NCI-H2081 treated with DMSO at 0.1 percent for 48 hours (cell line): ENCODE results near the gene PAK6.
A peak's percentile ranks its signal among the peaks of the same experiment; 100 is the strongest.

Source experiments
- DNase-seq: peaks from one replicate; lab custom pipeline; 2025; lab: John Stamatoyannopoulos, UW

PAK6 gene

DNA sequence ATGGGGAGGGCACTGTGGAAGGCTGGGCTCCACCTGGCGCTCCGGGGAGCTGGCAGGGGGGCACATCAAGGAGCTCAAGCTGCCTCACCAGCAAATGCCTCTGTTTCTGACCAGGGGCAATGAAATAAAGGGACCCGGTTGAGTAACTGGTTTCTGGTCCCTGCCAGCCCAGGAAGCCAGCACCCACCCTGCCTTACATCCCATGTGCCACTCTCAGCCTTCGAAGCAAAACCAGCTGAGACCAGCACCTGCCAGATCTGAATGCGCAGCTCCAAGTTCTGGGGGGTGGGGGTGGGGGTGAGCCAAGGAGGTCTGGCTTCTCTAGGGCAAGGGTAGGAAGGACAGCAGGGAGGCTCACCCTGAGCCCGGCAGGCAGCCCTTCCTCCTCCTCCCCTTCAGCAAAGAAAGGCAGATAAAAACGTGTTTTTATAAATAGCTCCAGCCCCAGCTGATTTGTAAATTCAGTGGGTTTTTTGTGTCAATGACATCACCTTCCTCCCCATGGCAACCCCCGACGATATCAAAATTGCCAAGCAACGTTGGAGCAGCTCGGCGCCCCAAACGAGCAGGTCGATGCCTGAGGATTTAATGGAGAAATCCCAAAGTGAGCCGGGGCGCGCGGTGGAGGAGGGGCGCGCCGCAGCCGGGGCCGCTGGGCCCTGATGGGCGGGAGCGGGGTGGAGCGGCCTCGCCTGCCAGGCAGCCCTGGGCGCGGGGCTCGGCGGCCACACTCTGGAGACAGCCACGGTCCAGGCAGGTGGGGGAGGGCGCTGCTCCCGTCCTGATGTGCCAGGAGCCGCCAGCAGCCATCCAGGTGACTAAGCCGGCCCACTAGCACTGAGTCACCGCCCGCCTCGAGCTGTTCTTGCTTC lies at the start of gene PAK6:
PAK6 (plus strand) TSS at position 532 of the 872 bp plus-strand sequence. CDS start 25,723 bp downstream, outside the sequence.
- DNase-seq: no peak

DNA sequence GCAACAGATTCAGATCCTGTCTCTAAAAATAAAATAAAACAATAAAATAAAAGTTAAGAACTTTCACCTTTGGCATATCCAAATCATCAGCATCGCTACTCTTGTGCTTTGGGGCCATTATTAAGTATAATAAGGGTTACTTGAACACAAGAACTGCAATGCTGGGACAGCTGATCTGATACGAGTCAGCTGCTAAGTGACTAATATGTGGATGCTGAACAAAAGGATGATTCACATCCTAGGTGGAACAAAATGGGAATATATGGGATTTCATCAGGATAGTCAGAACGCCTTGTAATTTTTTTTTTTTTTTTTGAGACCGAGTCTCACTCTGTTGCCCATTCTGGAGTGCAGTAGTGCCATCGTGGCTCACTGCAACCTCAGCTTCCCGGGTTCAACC lies 48.3 kb upstream of the PAK6 start:
- no peak for DNase-seq

DNA sequence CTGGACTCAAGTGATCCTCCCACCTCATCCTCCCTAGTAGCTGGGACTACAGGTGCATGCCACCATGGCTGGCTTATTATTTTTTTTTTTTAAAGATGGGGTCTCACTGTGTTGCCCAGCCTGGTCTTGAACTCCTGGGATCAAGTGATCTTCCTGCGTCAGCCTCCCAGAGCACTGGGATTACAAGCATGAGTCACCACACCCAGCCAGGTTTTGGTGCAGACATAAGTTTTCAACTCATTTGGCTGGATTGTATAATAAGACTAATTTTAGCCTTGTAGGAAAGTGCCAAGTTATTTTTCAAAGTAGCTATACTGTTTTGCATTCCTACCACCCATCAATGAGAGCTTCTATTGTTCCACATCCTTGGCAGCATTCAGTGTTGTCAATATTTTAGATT lies 45.9 kb upstream of the PAK6 start:
- DNase-seq: no peak

DNA sequence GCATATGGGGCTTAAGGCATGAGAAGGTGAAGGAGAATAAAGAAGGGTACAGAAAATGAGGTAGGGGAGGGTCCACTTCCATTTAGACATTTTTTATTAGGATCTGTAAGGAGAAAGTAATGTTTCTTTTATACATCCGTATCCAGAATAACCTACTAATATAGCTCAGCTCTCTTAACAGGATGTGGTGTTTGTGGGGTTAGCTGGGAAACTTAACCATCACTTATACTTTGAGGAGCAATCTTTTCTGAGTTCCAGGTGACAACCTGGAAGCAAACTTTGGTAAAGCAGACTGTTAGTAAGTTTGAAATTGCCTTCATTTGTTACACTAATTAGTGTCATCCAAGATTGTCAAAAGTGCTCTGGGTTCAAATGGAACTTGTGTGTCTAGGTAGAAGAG lies 41.4 kb upstream of the PAK6 start:
- no peak for DNase-seq

DNA sequence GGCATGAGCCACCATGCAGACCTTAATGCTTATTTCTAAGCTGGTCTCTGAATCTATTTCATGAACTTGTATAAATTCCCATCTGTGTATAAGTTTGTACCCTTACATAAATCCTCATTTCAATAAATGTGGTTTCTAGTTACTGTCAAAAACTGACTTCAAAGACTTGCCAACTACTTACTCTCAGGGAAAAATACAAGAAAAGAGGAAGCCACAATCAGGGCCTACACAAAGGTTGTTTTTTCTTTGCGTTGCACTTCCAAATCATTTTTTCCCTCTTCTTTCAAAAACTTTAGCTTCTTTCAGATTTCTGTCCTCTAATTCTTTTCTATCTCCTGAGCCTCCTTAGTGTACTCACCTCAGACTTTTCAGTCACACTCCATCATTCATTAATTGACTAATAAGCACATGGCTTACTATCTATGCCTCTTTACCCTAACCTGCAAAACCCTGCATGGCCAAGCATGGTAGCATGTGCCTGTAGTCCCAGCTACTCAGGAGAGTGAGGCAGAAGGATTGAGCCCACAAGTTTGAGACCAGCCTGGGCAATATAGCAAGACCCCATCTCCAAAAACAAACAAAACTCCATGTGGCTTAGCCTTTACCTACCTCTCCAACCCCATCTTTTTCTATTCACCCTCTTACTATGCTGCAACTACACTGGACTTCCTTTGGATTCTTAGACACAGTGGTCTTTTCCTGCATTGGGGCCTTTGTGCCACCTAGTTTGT lies 40.3 kb upstream of the PAK6 start:
- no peak for DNase-seq

DNA sequence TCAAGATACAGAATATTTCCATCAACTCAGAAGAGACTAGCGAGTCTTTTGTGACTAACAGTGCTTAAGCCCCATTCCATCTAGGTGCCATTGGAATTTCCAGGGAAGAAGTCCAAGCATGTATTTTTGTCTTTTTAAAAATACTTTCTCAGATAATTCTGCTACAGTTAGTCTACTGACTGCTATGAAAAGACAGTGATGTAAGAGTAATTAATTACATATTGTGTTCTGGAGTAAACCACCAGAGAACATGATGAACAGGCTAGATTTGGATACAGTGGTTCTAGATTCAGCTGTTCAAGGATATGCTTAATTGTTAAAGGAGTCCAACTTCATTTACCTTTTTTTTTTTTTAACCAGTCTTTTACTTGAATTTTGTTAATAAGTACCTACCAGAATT lies 34.8 kb upstream of the PAK6 start:
- DNase-seq: no peak

DNA sequence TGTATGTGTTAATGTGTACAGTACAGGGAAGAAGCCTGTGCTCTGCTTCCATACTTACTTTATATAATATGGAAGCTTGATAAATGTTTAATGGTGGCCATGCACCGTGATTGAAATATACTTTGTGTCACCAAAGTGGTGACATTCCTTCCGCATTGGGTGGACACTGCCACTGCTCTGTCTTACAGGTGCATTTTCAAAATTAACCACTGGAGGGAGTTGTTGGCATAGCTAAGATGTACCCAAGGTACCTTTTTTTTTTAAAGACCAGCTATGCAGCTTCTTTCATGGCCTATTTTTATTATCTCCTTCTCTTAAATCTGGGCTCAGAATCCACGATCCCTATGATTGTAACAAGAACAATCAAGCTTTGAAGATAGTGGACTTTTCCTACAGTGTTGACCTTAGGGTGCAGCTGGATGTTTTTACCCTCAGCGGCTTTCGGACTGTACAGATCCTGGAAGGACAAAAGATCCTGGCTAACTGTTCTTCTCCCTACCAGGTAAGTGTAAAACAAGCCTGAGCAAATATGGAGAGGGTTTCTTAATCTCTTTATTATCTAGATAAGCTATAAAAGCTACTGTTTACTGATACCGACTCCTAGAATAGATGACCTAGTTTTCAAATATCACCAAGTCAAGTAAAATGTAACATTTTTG lies 21.6 kb upstream of the PAK6 start:
- peak; percentile 29 for DNase-seq

DNA sequence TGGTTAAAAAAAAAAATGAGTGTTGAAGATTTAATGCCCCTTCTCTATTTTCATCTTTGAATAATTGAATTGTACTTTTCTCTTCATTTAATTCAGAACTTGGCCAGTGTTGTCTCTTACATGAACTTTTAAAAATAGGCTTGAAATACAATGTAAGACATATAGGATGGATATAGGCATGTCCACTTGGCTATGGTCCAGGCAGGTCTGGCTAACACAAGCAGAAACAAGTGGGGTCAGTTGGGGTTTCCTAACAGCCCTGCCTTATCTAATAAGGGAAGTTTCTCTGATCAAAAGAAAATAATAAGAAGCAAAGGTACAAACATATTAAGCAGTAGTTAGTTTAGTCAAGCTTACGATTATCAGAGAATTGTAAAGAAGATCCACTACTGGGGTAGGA lies 19.1 kb upstream of the PAK6 start:
- DNase-seq: no peak

DNA sequence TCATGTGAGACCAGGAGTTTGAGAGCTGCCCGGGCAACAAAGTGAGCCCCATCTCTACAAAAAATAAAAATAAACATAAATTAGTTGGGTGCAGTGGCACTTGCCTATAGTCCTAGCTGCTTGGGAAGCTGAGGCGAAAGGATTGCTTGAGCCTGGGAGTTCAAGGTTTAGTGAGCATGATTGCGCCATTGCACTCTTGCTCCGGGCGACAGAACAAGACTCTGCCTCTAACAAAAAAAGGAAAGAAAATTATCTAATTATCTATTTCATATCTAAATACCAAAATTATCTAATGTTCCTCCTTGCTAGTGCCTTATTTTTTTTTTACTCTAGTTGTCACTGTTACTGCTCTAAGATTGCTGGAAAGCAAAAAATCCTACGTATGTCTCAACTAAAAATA lies 16.7 kb upstream of the PAK6 start:
- DNase-seq: no peak

DNA sequence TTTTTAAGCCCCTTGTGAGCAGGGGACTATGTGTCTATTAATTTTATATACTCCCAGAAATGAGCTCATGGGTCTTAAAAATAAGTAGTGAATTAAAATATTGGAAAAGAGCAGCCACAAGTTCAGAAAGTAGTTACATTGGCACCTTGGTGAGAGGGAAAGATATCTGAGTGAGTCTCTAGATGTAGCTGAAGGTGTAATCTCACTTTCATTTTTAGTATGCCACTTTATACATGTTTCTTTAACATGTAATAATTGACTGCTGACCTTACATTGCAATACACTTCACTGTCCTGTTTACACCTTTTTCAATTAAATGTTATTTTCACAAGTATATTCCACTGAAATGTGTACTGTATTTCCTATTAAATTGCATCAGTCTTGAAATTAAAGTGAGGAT lies 12.1 kb upstream of the PAK6 start:
- DNase-seq: no peak

DNA sequence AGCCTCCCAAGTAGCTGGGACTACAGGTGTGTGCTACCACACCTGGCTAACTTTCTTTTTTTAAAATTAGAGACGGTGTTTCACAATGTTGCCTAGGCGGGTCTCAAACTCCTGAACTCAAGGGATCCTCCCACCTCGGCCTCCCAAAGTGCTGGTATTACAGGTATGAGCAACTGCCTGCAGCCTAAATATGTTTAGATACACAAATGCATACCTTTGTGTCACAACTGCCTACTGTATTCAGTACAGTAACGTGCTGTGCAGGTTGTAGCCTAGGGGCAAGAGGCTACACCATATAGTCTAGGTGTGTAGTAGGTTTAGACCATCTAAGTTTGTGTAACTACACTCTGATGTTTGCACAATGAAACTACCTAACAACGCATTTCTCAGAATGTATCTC lies 9.5 kb upstream of the PAK6 start:
- DNase-seq: no peak

DNA sequence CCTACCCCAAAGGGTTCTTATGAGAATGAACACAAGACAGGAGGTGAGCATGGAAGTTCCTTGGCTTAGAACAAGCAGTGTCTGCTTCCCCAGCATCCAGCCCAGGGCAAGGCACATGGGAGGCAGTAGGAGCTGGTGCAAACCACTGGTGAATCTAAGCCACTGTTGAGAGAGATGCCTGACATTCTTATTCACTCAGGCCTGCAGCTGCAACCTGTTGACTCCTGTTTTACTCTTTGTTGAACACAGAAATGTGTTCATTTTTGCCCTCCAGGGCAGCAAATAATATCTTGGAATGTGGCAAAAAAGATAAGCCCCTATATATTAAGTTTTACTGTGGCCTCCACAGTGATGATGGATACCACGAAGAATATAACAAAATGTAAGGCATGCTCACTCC lies 8.9 kb upstream of the PAK6 start:
- no peak for DNase-seq

DNA sequence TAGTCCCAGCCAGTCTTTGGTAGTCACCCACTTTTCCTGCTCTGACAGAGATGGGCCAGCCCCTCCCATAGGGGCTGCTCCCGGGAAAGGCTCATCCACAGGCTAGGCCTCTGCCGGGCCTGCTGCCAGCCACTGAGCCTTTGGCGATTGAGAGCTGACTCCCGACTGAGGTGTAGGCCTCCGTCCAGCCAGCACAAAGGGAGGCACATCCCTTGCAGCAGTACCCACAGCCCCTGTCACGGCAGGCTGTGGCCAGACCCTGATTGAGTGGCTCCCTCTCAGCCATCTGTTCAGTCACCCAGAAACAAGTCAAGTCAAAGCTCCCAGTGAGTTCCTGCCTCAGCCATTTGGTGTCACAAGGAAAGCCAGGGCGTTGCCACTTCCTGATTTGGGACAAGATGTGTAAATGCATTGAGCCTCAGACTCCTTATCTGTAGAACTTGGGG lies 6.2 kb upstream of the PAK6 start:
- no peak for DNase-seq

DNA sequence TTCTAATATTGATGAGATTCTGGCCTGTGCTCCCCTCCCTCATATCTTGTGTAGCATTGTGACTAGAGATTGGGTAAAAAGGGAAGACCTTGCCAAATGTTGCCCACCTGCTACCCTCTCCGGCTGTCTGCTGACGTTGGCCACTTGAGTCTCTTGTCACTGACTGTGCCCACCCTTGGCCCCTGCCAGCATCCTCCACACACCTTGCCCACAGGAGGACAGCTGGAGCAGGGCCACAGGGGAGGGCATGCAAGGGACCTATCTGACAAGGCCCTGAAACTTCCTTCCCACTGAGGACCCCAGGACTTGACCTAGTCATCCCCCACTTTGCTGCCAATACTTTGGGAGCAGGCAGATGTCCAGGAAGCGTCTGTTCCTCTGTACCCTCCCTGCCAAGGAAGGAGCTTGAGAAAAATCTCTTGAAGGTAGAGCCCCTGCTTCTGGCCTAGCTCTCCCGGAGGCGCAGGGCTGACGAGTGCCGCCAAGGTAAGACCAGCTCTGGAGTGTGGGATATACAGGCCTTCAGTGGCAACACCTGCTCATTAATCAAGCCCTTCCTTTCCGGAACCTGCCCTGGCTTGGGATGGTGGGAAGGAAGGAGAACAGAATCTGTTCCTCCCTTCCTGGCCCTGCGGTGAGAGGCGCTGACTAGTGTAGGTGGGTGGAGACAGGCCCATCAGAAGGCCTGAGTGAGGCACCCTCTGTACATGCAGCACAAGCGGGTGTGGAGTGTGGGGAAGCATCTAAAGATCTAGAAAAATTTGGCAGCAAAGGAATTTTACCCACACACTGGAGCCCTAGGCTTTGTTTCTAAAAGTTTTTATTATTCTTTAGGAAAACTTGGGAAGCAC lies 4.9 kb upstream of the PAK6 start:
- no peak for DNase-seq

DNA sequence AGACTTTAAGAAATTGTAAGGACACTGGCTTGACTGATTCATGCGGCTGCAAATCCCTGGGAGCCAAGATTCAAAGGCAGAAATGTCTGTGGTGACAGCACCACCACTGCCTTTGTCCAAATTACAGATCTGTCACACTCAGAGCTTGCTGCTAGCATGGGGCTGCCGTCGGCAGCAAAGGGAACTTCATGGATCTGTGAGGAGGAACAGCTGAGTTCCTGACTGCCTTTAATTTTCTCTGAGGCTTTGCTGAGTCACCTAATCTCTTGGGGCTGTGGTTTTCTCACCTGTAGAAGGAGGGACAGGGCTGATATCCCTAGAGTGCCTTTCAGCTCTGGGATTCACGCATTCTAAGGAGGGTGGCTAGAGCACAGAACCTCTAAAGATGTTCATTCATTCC lies 4.1 kb upstream of the PAK6 start:
- DNase-seq: no peak

DNA sequence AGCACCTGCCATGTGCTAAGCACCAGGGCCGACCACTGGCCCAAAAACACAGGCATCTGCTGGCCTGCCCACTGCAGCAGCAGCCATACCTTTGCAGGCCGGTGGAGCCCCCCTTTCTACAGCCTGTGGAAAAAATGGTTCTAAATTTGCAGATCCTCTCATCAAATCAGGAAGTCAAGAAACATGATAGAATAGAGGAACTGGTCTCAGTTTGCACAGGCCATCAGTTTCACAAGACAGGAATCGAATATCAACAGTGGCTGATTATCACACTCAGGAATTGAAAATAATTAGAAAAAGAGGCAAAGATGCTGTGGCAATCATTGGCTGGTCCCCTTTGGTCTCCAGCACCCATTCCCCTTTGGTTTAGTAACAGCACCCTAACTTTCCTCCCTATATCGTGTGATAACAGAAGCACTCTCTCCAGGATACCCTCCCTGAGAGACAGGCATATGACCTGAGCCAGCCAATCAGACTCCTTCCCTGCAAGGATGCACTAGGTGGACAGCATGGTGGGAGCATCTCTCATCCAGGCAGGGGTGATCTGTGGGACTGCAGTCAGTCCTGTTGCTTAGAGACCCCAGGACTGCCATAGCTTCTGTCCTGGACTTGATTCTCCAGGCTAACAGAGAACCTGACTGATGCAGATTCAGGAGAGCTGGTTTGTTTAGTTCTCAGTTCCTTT lies 3.5 kb upstream of the PAK6 start:
- no peak for DNase-seq

DNA sequence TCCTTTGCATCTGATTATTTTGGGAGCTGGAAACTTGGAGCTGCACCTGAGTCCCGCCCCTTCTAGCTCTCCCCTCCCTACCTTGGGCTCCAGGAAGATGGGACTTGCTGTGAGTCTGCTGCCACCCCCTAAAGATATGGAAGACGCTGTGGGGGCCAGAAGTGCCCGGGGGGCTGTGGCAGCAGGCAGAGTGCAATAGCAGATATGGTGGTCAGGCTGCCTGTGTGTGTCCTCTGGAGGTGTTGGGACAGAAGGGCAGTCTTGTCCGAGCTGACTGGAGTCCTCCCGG lies 485 bp downstream of the PAK6 start:
- no peak for DNase-seq

DNA sequence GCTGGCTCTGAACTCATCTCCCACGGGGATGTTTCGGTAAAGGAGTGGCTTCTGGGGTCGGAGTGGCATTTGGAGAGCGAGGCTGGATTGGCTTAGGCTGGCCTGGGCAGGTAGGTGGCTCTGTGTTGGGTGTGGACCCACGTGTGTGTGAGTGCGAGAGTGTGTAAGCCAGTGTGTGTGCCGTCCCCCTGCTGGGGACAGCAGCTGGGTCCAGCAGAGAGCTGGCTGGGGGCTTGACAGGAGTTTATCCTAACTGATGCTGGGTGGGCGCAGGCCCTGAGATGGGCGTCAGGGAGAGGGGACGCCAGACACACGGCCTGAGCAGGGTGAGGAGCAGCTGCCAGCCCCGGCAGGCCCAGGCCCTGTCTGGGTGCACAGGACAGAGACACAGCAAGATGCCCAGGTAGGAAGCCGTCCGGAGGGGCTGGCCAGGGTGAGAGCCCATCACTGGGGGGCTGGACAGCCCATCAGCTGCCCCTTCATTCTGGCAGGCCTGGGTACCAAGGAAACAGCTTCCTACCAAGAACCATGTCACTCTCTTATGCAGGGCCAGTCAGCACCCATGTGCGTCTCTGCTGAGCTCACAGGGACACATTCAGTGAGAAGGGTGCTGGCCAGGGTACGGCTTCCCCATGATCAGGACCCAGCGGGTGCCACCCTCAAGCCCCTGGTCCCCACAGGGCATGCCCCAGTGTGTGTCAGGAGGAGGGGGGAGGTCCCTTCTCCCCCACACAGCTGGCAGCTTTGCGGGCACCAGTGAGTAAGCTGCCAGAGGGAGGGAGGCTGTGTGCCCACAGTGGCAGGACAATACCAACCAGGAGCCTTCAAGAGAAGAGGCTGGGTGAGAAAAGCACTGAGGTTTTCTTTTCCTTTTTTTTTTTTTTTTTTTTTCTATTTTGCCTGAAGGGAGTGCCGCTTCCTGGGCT lies 1.1 kb downstream of the PAK6 start:
- DNase-seq: no peak

DNA sequence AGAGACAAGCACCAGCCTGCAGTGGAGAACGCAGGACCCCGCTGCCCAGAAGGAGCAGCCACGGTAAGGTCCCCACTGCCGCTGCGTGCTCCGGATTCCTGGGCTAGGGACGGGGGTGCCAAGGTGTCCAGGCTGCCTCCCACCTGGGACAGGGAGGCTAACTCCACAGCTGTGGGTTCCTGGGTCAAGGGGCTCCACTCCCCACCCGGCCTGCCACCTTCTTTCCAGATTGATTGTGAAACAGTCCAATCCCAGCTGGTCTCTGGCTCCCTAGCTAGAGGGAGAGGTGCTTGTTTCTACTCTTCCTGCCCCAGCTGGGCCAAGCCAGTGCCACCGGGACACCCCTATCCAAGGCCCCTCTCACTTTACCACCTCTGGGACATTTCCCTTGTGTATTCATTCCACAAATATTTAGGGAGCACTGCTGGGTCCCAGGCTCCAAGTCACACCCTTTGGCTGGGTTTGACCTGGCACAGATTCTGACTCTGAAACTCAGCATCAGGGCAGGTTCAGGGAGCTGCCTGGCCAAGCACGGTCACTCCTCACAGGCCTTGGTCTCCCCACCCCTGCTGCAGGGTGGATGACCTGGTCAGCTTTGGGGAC lies 1.9 kb downstream of the PAK6 start:
- DNase-seq: no peak
